GM12892 (cell line): Measurements from ENCODE around the gene RALGPS1.

ENCODE experiments used
- POLR2A ChIP-seq: IDR thresholded peaks from 2 replicates; pipeline ENCODE4 v1.6.1; 2011; ENCODE audit warnings: low read depth, low read length, control low read depth
- POLR2AphosphoS5 ChIP-seq: IDR thresholded peaks from 2 replicates; pipeline ENCODE4 v1.6.1; 2011; ENCODE audit warnings: low read depth, low read length, control low read depth

GRCh38 chr9:126869368-126869767 is 45.2 kb upstream of the RALGPS1 start:
- TF ChIP-seq POLR2AphosphoS5 (no peak), POLR2A (no peak)
